Measurements from ENCODE around the gene RASSF10. TPM values are rescaled to one million over a fixed set of nuclear protein-coding genes. Genes with fewer than 3 reads are reported as not detected.

Gene RASSF10
- total RNA-seq, 1 experiment from 2014 or later: 2.4 TPM

GRCh38 chr11:12968826-12969225 is 40.3 kb upstream of the RASSF10 start:
- Histone ChIP-seq H3K27ac (ENCODE audit: insufficient read length, low read depth, low read length) (no peak overlapping the region), H2BK12ac (ENCODE audit: insufficient read length, low read depth, low read length) (no peak overlapping the region), H3K23ac (ENCODE audit: insufficient read length, low read depth, low read length) (no peak overlapping the region), H2BK120ac (ENCODE audit: low read depth, low read length, poor library complexity, severe bottlenecking) (no peak overlapping the region), H2BK20ac (ENCODE audit: low read depth, low read length, poor library complexity, severe bottlenecking) (no peak overlapping the region), H3K79me1 (ENCODE audit: insufficient read depth, low read depth, low read length, poor library complexity, severe bottlenecking) (no peaks in the 10 kb centered on the region), H4K8ac (replicated peaks; ENCODE audit: insufficient read length, low read depth, low read length) (no peak overlapping the region), H3K27me3 (ENCODE audit: insufficient read depth, low read length) (no peaks in the 10 kb centered on the region), H4K5ac (ENCODE audit: insufficient read length, low read depth, low read length) (no peak overlapping the region), H2BK5ac (ENCODE audit: insufficient read length, low read length) (no peak overlapping the region), H3K4me1 (ENCODE audit: insufficient read depth, low read length) (no peaks in the 10 kb centered on the region), H4K91ac (ENCODE audit: insufficient read length, low read depth, low read length) (no peak overlapping the region), H3K18ac (ENCODE audit: insufficient read length, low read depth, low read length) (no peak overlapping the region), H3K23me2 (ENCODE audit: insufficient read length, low read depth, low read length, poor library complexity, severe bottlenecking) (no peaks in the 10 kb centered on the region), H2AK5ac (ENCODE audit: insufficient read length, low read length) (no peak overlapping the region), H3K4ac (ENCODE audit: low read depth, low read length) (no peak overlapping the region), H3K9ac (ENCODE audit: extremely low read depth, insufficient read length, low read length) (no peak overlapping the region), H4K20me1 (ENCODE audit: control insufficient read depth, insufficient read depth, insufficient read length) (no peaks in the 10 kb centered on the region), H3K56ac (ENCODE audit: insufficient read length, low read depth, low read length) (no peak overlapping the region), H3K14ac (ENCODE audit: insufficient read depth, low read length) (0 out of 2 replicates have a peak overlapping the region, but pooled peaks have one; percentile 15), H2AFZ (ENCODE audit: low read length) (no peak overlapping the region), H3K79me2 (ENCODE audit: insufficient read depth, low read length) (0 out of 2 replicates have a peak, but pooled peaks cover 4% of the 10 kb centered on the region), H3K4me2 (ENCODE audit: insufficient read depth, insufficient read length, low read length) (no peak overlapping the region), H2BK15ac (ENCODE audit: low read depth, low read length) (no peak overlapping the region), H3T11ph (ENCODE audit: low read length) (no peak overlapping the region), H3K9me3 (ENCODE audit: control insufficient read depth, low read depth, low read length) (no peaks in the 10 kb centered on the region)
- no peaks in the 10 kb centered on the region for H3K36me3 Mint-ChIP-seq (ENCODE audit: insufficient read depth in 1 of 3, low read depth in 3 of 3)
- no CpG with 5 or more reads among the region's 6 CpGs for WGBS (ENCODE audit: extremely low coverage, insufficient read length, low lambda C conversion rate)
- H3K27ac Mint-ChIP-seq: no peak overlapping the region
- H3K27me3 Mint-ChIP-seq (ENCODE audit: low read depth): 0 out of 2 replicates have a peak, but pooled peaks cover 2% of the 10 kb centered on the region
- no peak for TF ChIP-seq CTCF (conservative IDR thresholded peaks at IDR 0.05)
- H3K9me3 Mint-ChIP-seq: no peaks in the 10 kb centered on the region
- DNase-seq: no peak
- no peak overlapping the region for H3K4me3 Mint-ChIP-seq
- peaks cover 20% of the 10 kb centered on the region in 2 experiments for H3K4me1 Mint-ChIP-seq

All from H9 (cell line).